Measurements from ENCODE around the gene PCDHA12.
"Not testable (repeated sequence)": the region's sequence is repeated elsewhere in the genome, so short reads cannot be mapped to it uniquely, and the experiment has no call there.

Gene PCDHA12

GRCh38 chr5:140840978-140841962 lies 33.8 kb upstream of the PCDHA12 start, which contains the start of gene PCDHA8:
Gene PCDHA8, plus strand, starts transcription at chr5:140841187. Its CDS starts 135 bp downstream, at chr5:140841322.
- 88 to 89% methylated on average over 47 of the region's 47 CpGs for WGBS, 2 experiments
- Histone ChIP-seq H3K27ac (ENCODE audit: insufficient read depth, low read depth, low read length, poor library complexity, severe bottlenecking) (no peak within 1 kb of the TSS), H3K4me3 (ENCODE audit: insufficient read depth, low read depth, low read length) (peak within 1 kb of the TSS; percentile 22), H3K9me3 (ENCODE audit: control insufficient read depth, low read length) (peaks cover 2% of the 10 kb centered on the region), H3K36me3 (ENCODE audit: control insufficient read depth, insufficient read depth, low read length) (no peaks in the 10 kb centered on the region), H3K4me1 (ENCODE audit: control insufficient read depth, insufficient read depth, low read length) (no peaks in the 10 kb centered on the region), H3K27me3 (ENCODE audit: control insufficient read depth, insufficient read depth, low read length, poor library complexity, severe bottlenecking) (no peaks in the 10 kb centered on the region)

GRCh38 chr5:140842798-140843733 lies 32.0 kb upstream of the PCDHA12 start:
- Histone ChIP-seq H3K27ac (ENCODE audit: insufficient read depth, low read depth, low read length, poor library complexity, severe bottlenecking) (no peak overlapping the region), H3K9me3 (ENCODE audit: control insufficient read depth, low read length) (peaks cover 2% of the 10 kb centered on the region)
- WGBS, 2 experiments: 96 to 97% methylated on average over 86 to 87 of the region's 87 CpGs

GRCh38 chr5:140848139-140849102 lies 26.7 kb upstream of the PCDHA12 start, which contains the start of gene PCDHA9:
Gene PCDHA9, plus strand, starts transcription at chr5:140848382. Its CDS starts 114 bp downstream, at chr5:140848496.
- not testable (repeated sequence) for H3K9me3 ChIP-seq (ENCODE audit: control insufficient read depth, low read length); H3K27me3 ChIP-seq (ENCODE audit: control insufficient read depth, insufficient read depth, low read length, poor library complexity, severe bottlenecking); H3K4me1 ChIP-seq (ENCODE audit: control insufficient read depth, insufficient read depth, low read length); H3K4me3 ChIP-seq (ENCODE audit: insufficient read depth, low read depth, low read length); H3K36me3 ChIP-seq (ENCODE audit: control insufficient read depth, insufficient read depth, low read length); H3K27ac ChIP-seq (ENCODE audit: insufficient read depth, low read depth, low read length, poor library complexity, severe bottlenecking)
- WGBS, 2 experiments: 87 to 95% methylated on average over 38 to 39 of the region's 48 CpGs

More at GRCh38 chr5:140842798-140843733, 32.0 kb upstream of the PCDHA12 start:
- Histone ChIP-seq H3K27me3 (ENCODE audit: control insufficient read depth, insufficient read depth, low read length, poor library complexity, severe bottlenecking) (no peaks in the 10 kb centered on the region), H3K36me3 (ENCODE audit: control insufficient read depth, insufficient read depth, low read length) (no peaks in the 10 kb centered on the region), H3K4me1 (ENCODE audit: control insufficient read depth, insufficient read depth, low read length) (no peaks in the 10 kb centered on the region), H3K4me3 (ENCODE audit: insufficient read depth, low read depth, low read length) (no peak overlapping the region)

GRCh38 chr5:140849831-140850634 lies 25.1 kb upstream of the PCDHA12 start:
- not testable (repeated sequence) for H3K36me3 ChIP-seq (ENCODE audit: control insufficient read depth, insufficient read depth, low read length); H3K4me3 ChIP-seq (ENCODE audit: insufficient read depth, low read depth, low read length); H3K4me1 ChIP-seq (ENCODE audit: control insufficient read depth, insufficient read depth, low read length); H3K9me3 ChIP-seq (ENCODE audit: control insufficient read depth, low read length); H3K27ac ChIP-seq (ENCODE audit: insufficient read depth, low read depth, low read length, poor library complexity, severe bottlenecking); H3K27me3 ChIP-seq (ENCODE audit: control insufficient read depth, insufficient read depth, low read length, poor library complexity, severe bottlenecking)
- 97% methylated on average over 101 of the region's 101 CpGs for WGBS, 2 experiments

DNA sequence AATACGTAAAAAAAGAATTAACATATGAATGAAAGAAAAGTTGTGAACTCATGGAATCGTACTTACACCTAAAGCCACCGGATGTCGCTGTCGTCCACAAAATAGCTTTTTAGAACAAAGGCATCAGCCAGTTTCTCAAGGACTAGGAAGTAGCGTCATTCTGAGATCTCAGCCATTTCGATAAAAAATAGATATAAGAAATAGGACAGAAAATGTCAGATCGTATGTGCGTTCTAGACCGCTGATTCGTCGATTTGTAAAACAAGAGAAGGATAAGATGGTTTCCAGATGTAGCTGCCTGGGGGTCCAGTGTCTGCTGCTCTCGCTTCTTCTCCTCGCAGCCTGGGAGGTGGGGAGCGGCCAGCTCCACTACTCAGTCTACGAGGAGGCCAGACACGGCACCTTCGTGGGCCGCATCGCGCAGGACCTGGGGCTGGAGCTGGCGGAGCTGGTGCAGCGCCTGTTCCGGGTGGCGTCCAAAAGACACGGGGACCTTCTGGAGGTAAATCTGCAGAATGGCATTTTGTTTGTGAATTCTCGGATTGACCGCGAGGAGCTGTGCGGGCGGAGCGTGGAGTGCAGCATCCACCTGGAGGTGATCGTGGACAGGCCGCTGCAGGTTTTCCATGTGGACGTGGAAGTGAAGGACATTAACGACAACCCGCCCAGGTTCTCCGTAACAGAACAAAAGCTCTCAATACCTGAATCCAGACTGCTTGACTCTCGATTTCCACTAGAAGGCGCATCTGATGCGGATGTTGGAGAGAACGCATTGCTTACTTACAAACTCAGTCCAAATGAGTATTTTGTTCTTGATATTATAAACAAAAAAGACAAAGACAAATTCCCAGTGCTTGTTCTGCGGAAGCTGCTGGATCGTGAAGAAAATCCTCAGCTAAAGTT lies 19.1 kb upstream of the PCDHA12 start, which contains the start of gene PCDHA10:
TSS of gene PCDHA10 (plus strand) at position 126 of the 903 bp plus-strand sequence. CDS start at position 278, 152 bp downstream.
- Histone ChIP-seq H3K36me3 (ENCODE audit: control insufficient read depth, insufficient read depth, low read length) (peaks cover under 1% of the 10 kb centered on the region), H3K27ac (ENCODE audit: insufficient read depth, low read depth, low read length, poor library complexity, severe bottlenecking) (no peak within 1 kb of the TSS), H3K4me3 (ENCODE audit: insufficient read depth, low read depth, low read length) (no peak within 1 kb of the TSS), H3K27me3 (ENCODE audit: control insufficient read depth, insufficient read depth, low read length, poor library complexity, severe bottlenecking) (no peaks in the 10 kb centered on the region), H3K9me3 (ENCODE audit: control insufficient read depth, low read length) (no peaks in the 10 kb centered on the region), H3K4me1 (ENCODE audit: control insufficient read depth, insufficient read depth, low read length) (no peaks in the 10 kb centered on the region)
- 90 to 92% methylated on average over 43 to 44 of the region's 44 CpGs for WGBS, 2 experiments

DNA sequence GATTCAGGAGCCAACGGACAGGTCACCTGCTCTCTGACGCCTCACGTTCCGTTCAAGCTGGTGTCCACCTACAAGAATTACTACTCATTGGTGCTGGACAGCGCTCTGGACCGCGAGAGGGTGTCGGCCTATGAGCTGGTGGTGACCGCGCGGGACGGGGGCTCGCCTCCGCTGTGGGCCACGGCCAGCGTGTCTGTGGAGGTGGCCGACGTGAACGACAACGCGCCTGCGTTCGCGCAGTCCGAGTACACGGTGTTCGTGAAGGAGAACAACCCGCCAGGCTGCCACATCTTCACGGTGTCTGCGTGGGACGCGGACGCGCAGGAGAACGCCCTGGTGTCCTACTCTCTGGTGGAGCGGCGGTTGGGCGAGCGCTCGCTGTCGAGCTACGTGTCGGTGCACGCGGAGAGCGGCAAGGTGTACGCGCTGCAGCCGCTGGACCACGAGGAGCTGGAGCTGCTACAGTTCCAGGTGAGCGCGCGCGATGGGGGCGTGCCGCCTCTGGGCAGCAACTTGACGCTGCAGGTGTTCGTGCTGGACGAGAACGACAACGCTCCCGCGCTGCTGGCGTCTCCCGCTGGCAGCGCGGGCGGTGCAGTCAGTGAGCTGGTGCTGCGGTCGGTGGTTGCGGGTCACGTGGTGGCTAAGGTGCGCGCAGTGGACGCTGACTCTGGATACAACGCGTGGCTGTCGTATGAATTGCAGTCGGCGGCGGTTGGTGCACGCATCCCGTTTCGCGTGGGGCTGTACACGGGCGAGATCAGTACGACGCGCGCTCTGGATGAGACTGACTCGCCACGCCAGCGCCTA lies 17.7 kb upstream of the PCDHA12 start:
- no peaks in the 10 kb centered on the region for H3K9me3 ChIP-seq (ENCODE audit: control insufficient read depth, low read length)
- H3K27me3 ChIP-seq (ENCODE audit: control insufficient read depth, insufficient read depth, low read length, poor library complexity, severe bottlenecking): no peaks in the 10 kb centered on the region
- H3K36me3 ChIP-seq (ENCODE audit: control insufficient read depth, insufficient read depth, low read length): peaks cover 3% of the 10 kb centered on the region
- WGBS, 2 experiments: 96 to 97% methylated on average over 94 of the region's 94 CpGs
- no peaks in the 10 kb centered on the region for H3K4me1 ChIP-seq (ENCODE audit: control insufficient read depth, insufficient read depth, low read length)
- H3K27ac ChIP-seq (ENCODE audit: insufficient read depth, low read depth, low read length, poor library complexity, severe bottlenecking): no peak overlapping the region
- no peak overlapping the region for H3K4me3 ChIP-seq (ENCODE audit: insufficient read depth, low read depth, low read length)

DNA sequence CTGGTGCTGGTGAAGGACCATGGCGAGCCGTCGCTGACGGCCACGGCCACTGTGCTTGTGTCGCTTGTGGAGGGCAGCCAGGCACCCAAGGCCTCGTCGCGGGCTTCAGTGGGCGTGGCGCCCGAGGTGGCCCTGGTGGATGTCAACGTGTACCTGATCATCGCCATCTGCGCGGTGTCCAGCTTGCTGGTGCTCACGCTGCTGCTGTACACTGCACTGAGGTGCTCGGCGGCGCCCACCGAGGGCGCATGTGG lies 17.2 kb upstream of the PCDHA12 start:
- H3K36me3 ChIP-seq (ENCODE audit: control insufficient read depth, insufficient read depth, low read length): peaks cover 3% of the 10 kb centered on the region
- WGBS, 2 experiments: 96 to 98% methylated on average over 22 of the region's 22 CpGs
- no peak overlapping the region for H3K4me3 ChIP-seq (ENCODE audit: insufficient read depth, low read depth, low read length)
- H3K4me1 ChIP-seq (ENCODE audit: control insufficient read depth, insufficient read depth, low read length): no peaks in the 10 kb centered on the region
- no peaks in the 10 kb centered on the region for H3K27me3 ChIP-seq (ENCODE audit: control insufficient read depth, insufficient read depth, low read length, poor library complexity, severe bottlenecking)
- H3K27ac ChIP-seq (ENCODE audit: insufficient read depth, low read depth, low read length, poor library complexity, severe bottlenecking): no peak overlapping the region
- no peaks in the 10 kb centered on the region for H3K9me3 ChIP-seq (ENCODE audit: control insufficient read depth, low read length)
